SK-N-SH (cell line): ENCODE data around the gene HSFX2. TPM values are rescaled to one million over a fixed set of nuclear protein-coding genes. Genes with fewer than 3 reads are reported as not detected.

ENCODE experiments used
- CTCF ChIA-PET: fragments of 300-600, 350-600 bp; formaldehyde crosslinking; extraction: SDS; loops from one replicate; lab custom pipeline; 2021; lab: Yijun Ruan, JAX
- POLR2A ChIA-PET: fragments of 350-600 bp; sonication (Branson Sonifier 250); formaldehyde crosslinking; extraction: SDS; loops from one replicate; lab custom pipeline; 2020; ENCODE audit warnings: antibody characterized with exemption, inconsistent platforms; lab: Yijun Ruan, JAX
- DNase-seq: peaks from one replicate; pipeline ENCODE4 v3.0.0; 2012
- H2AFZ ChIP-seq: fragments of 200-600 bp; sonication (generic); 2 replicates; pipeline ENCODE4 v1.8.1; 2016; ENCODE audit warnings: antibody characterized with exemption, mild to moderate bottlenecking, low read depth
- H3F3A ChIP-seq: fragments of 200-600 bp; sonication (generic); replicated peaks from 2 replicates; pipeline ENCODE3; 2016; ENCODE audit warnings: antibody characterized with exemption, mild to moderate bottlenecking; ENCODE audit not compliant: insufficient read depth
- H3K27ac ChIP-seq, 2 experiments: fragments of 200-500 bp in 1 of 2; fragments of 200-600 bp in 1 of 2; sonication (Bioruptor generic) in 1 of 2; sonication (generic), shearing (Covaris generic) in 1 of 2; 2 replicates each; pipeline versions ENCODE4 v1.5.1 to v1.6.1; 2014 to 2016; ENCODE audit warnings: low read depth in 2 of 2, inconsistent platforms in 1 of 2, low read length in 1 of 2, mild to moderate bottlenecking in 1 of 2, mixed read lengths in 1 of 2
- H3K27me3 ChIP-seq: fragments of 200-600 bp; sonication (generic), shearing (Covaris generic); 2 replicates; pipeline ENCODE4 v1.6.1; 2016; ENCODE audit warnings: mixed run types; ENCODE audit not compliant: insufficient read depth
- H3K36me3 ChIP-seq, 2 experiments: fragments of 200-500 bp in 1 of 2; fragments of 200-600 bp in 1 of 2; sonication (Bioruptor generic) in 1 of 2; sonication (generic) in 1 of 2; replicated peaks in 1 of 2; 2 replicates each; pipeline versions ENCODE3 to v1.5.1; 2014 to 2016; ENCODE audit warnings: low read length in 1 of 2, mild to moderate bottlenecking in 1 of 2; ENCODE audit not compliant: insufficient read depth in 2 of 2, control insufficient read depth in 1 of 2
- H3K4me1 ChIP-seq, 2 experiments: fragments of 200-500 bp in 1 of 2; fragments of 200-600 bp in 1 of 2; sonication (Bioruptor generic) in 1 of 2; sonication (generic), shearing (Covaris generic) in 1 of 2; 2 replicates each; pipeline versions ENCODE4 v1.5.1 to v1.6.1; 2014 to 2016; ENCODE audit warnings: low read depth in 1 of 2, low read length in 1 of 2, mixed run types in 1 of 2; ENCODE audit not compliant: insufficient read depth in 2 of 2, control insufficient read depth in 1 of 2
- H3K4me2 ChIP-seq: fragments of 200-600 bp; sonication (generic), shearing (Covaris generic); 2 replicates; pipeline ENCODE4 v1.6.1; 2017; ENCODE audit warnings: mixed run types
- H3K4me3 ChIP-seq, 2 experiments: fragments of 200-500 bp in 1 of 2; fragments of 200-600 bp in 1 of 2; sonication (Bioruptor generic) in 1 of 2; sonication (generic), shearing (Covaris generic) in 1 of 2; 2 replicates each; pipeline versions ENCODE4 v1.5.1 to v1.8.1; 2014 to 2016; ENCODE audit warnings: low read depth in 2 of 2, inconsistent platforms in 1 of 2, low read length in 1 of 2, mild to moderate bottlenecking in 1 of 2, mixed read lengths in 1 of 2, moderate library complexity in 1 of 2
- H3K79me2 ChIP-seq: fragments of 200-600 bp; sonication (generic); 2 replicates; pipeline ENCODE4 v1.8.1; 2017; ENCODE audit warnings: mild to moderate bottlenecking; ENCODE audit not compliant: insufficient read depth
- H3K9ac ChIP-seq: fragments of 200-600 bp; sonication (generic); 2 replicates; pipeline ENCODE4 v1.6.1; 2017; ENCODE audit warnings: mixed run types
- H3K9me2 ChIP-seq: fragments of 200-600 bp; sonication (generic); 2 replicates; pipeline ENCODE4 v1.6.1; 2017; ENCODE audit warnings: mixed run types
- H3K9me3 ChIP-seq: fragments of 200-600 bp; sonication (generic); 2 replicates; pipeline ENCODE4 v1.6.1; 2017; ENCODE audit warnings: mixed run types, mild to moderate bottlenecking, moderate library complexity
- H4K20me1 ChIP-seq: fragments of 200-600 bp; sonication (generic); 2 replicates; pipeline ENCODE4 v1.6.1; 2017; ENCODE audit warnings: mild to moderate bottlenecking, mixed run types; ENCODE audit not compliant: insufficient read depth
- CHD2 ChIP-seq: fragments of 150-350 bp; IDR thresholded peaks from 2 replicates; pipeline ENCODE4 v1.6.1; 2018; ENCODE audit warnings: low read length; ENCODE audit not compliant: partially characterized antibody
- ELF1 ChIP-seq: IDR thresholded peaks from 2 replicates; pipeline ENCODE4 v1.4.0; 2012
- FOSL2 ChIP-seq: IDR thresholded peaks from 2 replicates; pipeline ENCODE4 v1.4.0; 2012; ENCODE audit warnings: low read depth, mild to moderate bottlenecking, moderate library complexity, borderline replicate concordance
- FOXM1 ChIP-seq: IDR thresholded peaks from 2 replicates; pipeline ENCODE4 v1.4.0; 2012; ENCODE audit warnings: low read depth, mild to moderate bottlenecking
- GATA2 ChIP-seq: sonication (generic); formaldehyde crosslinking; IDR thresholded peaks from 2 replicates; pipeline ENCODE4 v1.5.0; 2020; ENCODE audit warnings: mild to moderate bottlenecking, missing genetic modification reagents
- IRF3 ChIP-seq: fragments of 150-350 bp; IDR thresholded peaks from 2 replicates; pipeline ENCODE4 v1.6.1; 2016; ENCODE audit warnings: mild to moderate bottlenecking, low read depth, low read length
- JUND ChIP-seq: IDR thresholded peaks from 2 replicates; pipeline ENCODE4 v1.4.0; 2012
- RAD21 ChIP-seq: IDR thresholded peaks from 2 replicates; pipeline ENCODE4 v1.6.1; 2012; ENCODE audit warnings: mild to moderate bottlenecking, low read length
- RXRA ChIP-seq: IDR thresholded peaks from 2 replicates; pipeline ENCODE4 v1.4.0; 2012; ENCODE audit warnings: low read depth, mild to moderate bottlenecking, borderline replicate concordance
- SIN3A ChIP-seq: IDR thresholded peaks from 2 replicates; pipeline ENCODE4 v1.6.1; 2012; ENCODE audit warnings: low read depth, mild to moderate bottlenecking, low read length, moderate library complexity, borderline replicate concordance
- SMC3 ChIP-seq: IDR thresholded peaks from 2 replicates; pipeline ENCODE4 v1.6.1; 2012; ENCODE audit warnings: low read depth, low read length, improper control_type of control experiment
- USF1 ChIP-seq: IDR thresholded peaks from 2 replicates; pipeline ENCODE4 v1.4.0; 2012; ENCODE audit warnings: low read depth, borderline replicate concordance
- YY1 ChIP-seq: IDR thresholded peaks from 2 replicates; pipeline ENCODE4 v1.4.0; 2012; ENCODE audit warnings: low read depth, mild to moderate bottlenecking
- WGBS: methylation state at CpG from one replicate; pipeline ENCODE4 v1.1.6; 2017; ENCODE audit warnings: low lambda C conversion rate; 5-methylcytosine and 5-hydroxymethylcytosine counted together
- polyA plus RNA-seq, 3 experiments: library from polyadenylated mRNA; depleted of rRNA; stranded (reverse); fragments of >200 nt; gene quantifications; 2 replicates each; pipeline ENCODE4 v1.2.3, GENCODE V29; 2012
- TF ChIP-seq, protein P1 (sequence below): fragments of 200-600 bp; sonication (generic); IDR thresholded peaks from 2 replicates; pipeline ENCODE4 v1.6.1; 2017; ENCODE audit warnings: antibody characterized with exemption, mild to moderate bottlenecking, moderate library complexity

HSFX2 gene
- polyA plus RNA-seq, 1 of the 3 experiments (the other 2 are of a cell fraction) = 0.07 TPM

- H3K4me2 ChIP-seq = no peak overlapping the region
- 8% methylated on average over 3 of the region's 3 CpGs for WGBS
- TF ChIP-seq GATA2 (CRISPR knock-in tag) (no peak), FOSL2 (no peak), FOXM1 (no peak), ELF1 (no peak), SMC3 (no peak), CHD2 (no peak), USF1 (no peak), IRF3 (no peak), YY1 (no peak), JUND (no peak), SIN3A (no peak), RAD21 (no peak)
- TF ChIP-seq, protein P1, sequence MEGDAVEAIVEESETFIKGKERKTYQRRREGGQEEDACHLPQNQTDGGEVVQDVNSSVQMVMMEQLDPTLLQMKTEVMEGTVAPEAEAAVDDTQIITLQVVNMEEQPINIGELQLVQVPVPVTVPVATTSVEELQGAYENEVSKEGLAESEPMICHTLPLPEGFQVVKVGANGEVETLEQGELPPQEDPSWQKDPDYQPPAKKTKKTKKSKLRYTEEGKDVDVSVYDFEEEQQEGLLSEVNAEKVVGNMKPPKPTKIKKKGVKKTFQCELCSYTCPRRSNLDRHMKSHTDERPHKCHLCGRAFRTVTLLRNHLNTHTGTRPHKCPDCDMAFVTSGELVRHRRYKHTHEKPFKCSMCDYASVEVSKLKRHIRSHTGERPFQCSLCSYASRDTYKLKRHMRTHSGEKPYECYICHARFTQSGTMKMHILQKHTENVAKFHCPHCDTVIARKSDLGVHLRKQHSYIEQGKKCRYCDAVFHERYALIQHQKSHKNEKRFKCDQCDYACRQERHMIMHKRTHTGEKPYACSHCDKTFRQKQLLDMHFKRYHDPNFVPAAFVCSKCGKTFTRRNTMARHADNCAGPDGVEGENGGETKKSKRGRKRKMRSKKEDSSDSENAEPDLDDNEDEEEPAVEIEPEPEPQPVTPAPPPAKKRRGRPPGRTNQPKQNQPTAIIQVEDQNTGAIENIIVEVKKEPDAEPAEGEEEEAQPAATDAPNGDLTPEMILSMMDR = no peak
- TF ChIP-seq, all 33 proteins: peak for 0
- Histone ChIP-seq H3K79me2 (no peaks in the 10 kb centered on the region), H2AFZ (no peak overlapping the region), H3K36me3 (no peaks in the 10 kb centered on the region), H4K20me1 (no peaks in the 10 kb centered on the region), H3K9me3 (no peaks in the 10 kb centered on the region; the same call in 1 of the 2 replicates), H3K4me1 (no peaks in the 10 kb centered on the region), H3K9me2 (no peaks in the 10 kb centered on the region), H3K27ac (no peak overlapping the region), H3F3A (no peaks in the 10 kb centered on the region), H3K4me3 (no peak overlapping the region), H3K9ac (no peak overlapping the region), H3K27me3 (no peaks in the 10 kb centered on the region)
- no peak for DNase-seq
- CTCF ChIA-PET = interaction anchor here (0.7 kb wide), 1 partner anchor 29 kb away, joined by 3 read pairs; no protein-coding TSS in a partner anchor
- POLR2A ChIA-PET = no interaction called here
Observed at GRCh38 chrX:149641432-149641831, 46.3 kb upstream of the HSFX2 start.

DNA sequence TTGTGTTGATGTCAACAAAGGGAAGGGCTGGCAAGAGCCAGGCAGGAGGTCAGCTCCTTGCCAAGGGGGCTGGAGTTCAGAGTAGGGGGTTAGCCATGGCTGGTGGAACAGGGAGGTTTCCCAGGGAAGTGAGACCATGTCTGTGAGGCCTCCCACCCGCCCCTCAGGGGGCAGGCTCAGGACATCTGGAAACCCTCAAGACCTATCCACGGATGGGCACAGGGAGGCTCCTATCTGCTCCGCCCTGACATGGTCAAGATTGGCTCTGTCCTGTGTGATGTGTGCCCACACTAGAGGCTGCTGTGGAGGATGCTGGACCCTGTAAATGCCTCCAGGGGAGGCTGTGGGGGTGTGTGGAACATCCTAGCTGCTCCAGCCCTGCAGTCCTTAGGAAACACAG, 44.5 kb upstream of the HSFX2 start:
- H3K27ac ChIP-seq = no peak overlapping the region
- CTCF ChIA-PET = no interaction called here
- H3K4me3 ChIP-seq = no peak overlapping the region
- WGBS = no CpG with 5 or more reads among the region's 3 CpGs
- no peaks in the 10 kb centered on the region for H3K36me3 ChIP-seq
- H2AFZ ChIP-seq = no peak overlapping the region
- TF ChIP-seq GATA2 (CRISPR knock-in tag) (no peak), RXRA (no peak), JUND (no peak), RAD21 (no peak)
- H3K4me2 ChIP-seq = no peak overlapping the region
- no peak overlapping the region for H3K9ac ChIP-seq
- no peaks in the 10 kb centered on the region for H3F3A ChIP-seq
- no peaks in the 10 kb centered on the region for H3K9me2 ChIP-seq
- H4K20me1 ChIP-seq = no peaks in the 10 kb centered on the region
- 0 out of 2 replicates have a peak, but pooled peaks cover 2% of the 10 kb centered on the region for H3K27me3 ChIP-seq
- no peaks in the 10 kb centered on the region for H3K79me2 ChIP-seq
- POLR2A ChIA-PET = no interaction called here
- H3K4me1 ChIP-seq = no peaks in the 10 kb centered on the region
- no peaks in the 10 kb centered on the region; the same call in 1 of the 2 replicates for H3K9me3 ChIP-seq
- no peak for DNase-seq
